Neural cell (in vitro differentiated cells): ENCODE data around the gene LMNB1. TPM values are rescaled to one million over a fixed set of nuclear protein-coding genes. Genes with fewer than 3 reads are reported as not detected.

Source experiments
- H2AFZ ChIP-seq: fragments of 200-600, 300-800 bp; sonication (generic), shearing (Covaris generic); 2 replicates; pipeline ENCODE4 v1.6.0; 2014; ENCODE audit warnings: low read depth, mild to moderate bottlenecking, antibody characterized with exemption, low read length, moderate library complexity
- H3F3A ChIP-seq: fragments of 200-600 bp; shearing (Covaris generic); 2 replicates; pipeline ENCODE4 v1.6.1; 2016; ENCODE audit warnings: mild to moderate bottlenecking, moderate library complexity, mixed read lengths, antibody characterized with exemption, low read length; ENCODE audit not compliant: insufficient read depth, poor library complexity, severe bottlenecking
- H3K27ac ChIP-seq: fragments of 200-600, 300-800 bp; sonication (generic), shearing (Covaris generic); 2 replicates; pipeline ENCODE4 v1.5.1; 2014; ENCODE audit warnings: mild to moderate bottlenecking, low read length, moderate library complexity
- H3K27me3 ChIP-seq: fragments of 300-800, 200-600 bp; sonication (generic), shearing (Covaris generic); 2 replicates; pipeline ENCODE4 v1.6.0; 2014; ENCODE audit warnings: mild to moderate bottlenecking, low read depth, low read length, moderate library complexity; ENCODE audit not compliant: insufficient read depth
- H3K36me3 ChIP-seq: fragments of 300-800, 200-600 bp; sonication (generic), shearing (Covaris generic); 2 replicates; pipeline ENCODE4 v1.5.1; 2014; ENCODE audit warnings: mild to moderate bottlenecking, antibody characterized with exemption, low read length, moderate library complexity; ENCODE audit not compliant: insufficient read depth
- H3K4me2 ChIP-seq: fragments of 300-800, 200-600 bp; sonication (generic), shearing (Covaris generic); 2 replicates; pipeline ENCODE4 v1.6.0; 2014; ENCODE audit warnings: mild to moderate bottlenecking, low read length
- H3K4me3 ChIP-seq: fragments of 300-800, 200-600 bp; sonication (generic), shearing (Covaris generic); 2 replicates; pipeline ENCODE4 v1.5.1; 2014; ENCODE audit warnings: mild to moderate bottlenecking, low read length, moderate library complexity
- H3K79me2 ChIP-seq: fragments of 200-600 bp; shearing (Covaris generic); replicated peaks from 2 replicates; pipeline ENCODE4 v1.6.0; 2014; ENCODE audit warnings: mild to moderate bottlenecking, low read length, moderate library complexity; ENCODE audit not compliant: insufficient read depth
- H3K9ac ChIP-seq: fragments of 300-800, 200-600 bp; sonication (generic), shearing (Covaris generic); 2 replicates; pipeline ENCODE4 v1.6.1; 2016; ENCODE audit warnings: mild to moderate bottlenecking, low read length, mixed read lengths
- H3K9me2 ChIP-seq: fragments of 200-600 bp; shearing (Covaris generic); 2 replicates; pipeline ENCODE4 v1.6.1; 2016; ENCODE audit warnings: mild to moderate bottlenecking, low read length, mixed read lengths; ENCODE audit not compliant: insufficient read depth
- H3K9me3 ChIP-seq: fragments of 200-600, 300-800 bp; sonication (generic), shearing (Covaris generic); 2 replicates; pipeline ENCODE4 v1.6.1; 2016; ENCODE audit warnings: mild to moderate bottlenecking, mixed run types, low read length, moderate library complexity, mixed read lengths
- H4K20me1 ChIP-seq: fragments of 200-600 bp; shearing (Covaris generic); 2 replicates; pipeline ENCODE4 v1.6.1; 2016; ENCODE audit warnings: mild to moderate bottlenecking, mixed run types; ENCODE audit not compliant: insufficient read depth
- CTCF ChIP-seq: fragments of 450-650 bp; IDR thresholded peaks from 2 replicates; pipeline ENCODE4 v1.5.1; 2014; ENCODE audit warnings: antibody characterized with exemption, mild to moderate bottlenecking, moderate library complexity; ENCODE audit not compliant: poor library complexity, severe bottlenecking
- EP300 ChIP-seq: fragments of 450-650 bp; conservative IDR thresholded peaks from 2 replicates; pipeline ENCODE4 v1.6.1; 2014; ENCODE audit warnings: antibody characterized with exemption, mild to moderate bottlenecking, moderate library complexity; ENCODE audit not compliant: poor library complexity, severe bottlenecking
- EZH2 ChIP-seq: fragments of 200-600, 300-800 bp; shearing (Covaris generic), sonication (generic); IDR thresholded peaks from 2 replicates; pipeline ENCODE4 v1.6.1; 2014; ENCODE audit warnings: antibody characterized with exemption, low read length, borderline replicate concordance, mild to moderate bottlenecking; ENCODE audit not compliant: insufficient read depth, poor library complexity, severe bottlenecking
- MXI1 ChIP-seq: fragments of 450-650 bp; conservative IDR thresholded peaks from 2 replicates; pipeline ENCODE4 v1.6.1; 2014; ENCODE audit warnings: antibody characterized with exemption, mild to moderate bottlenecking; ENCODE audit not compliant: poor library complexity, severe bottlenecking
- POLR2AphosphoS5 ChIP-seq: IDR thresholded peaks from 2 replicates; pipeline ENCODE4 v1.6.1; 2012
- RAD21 ChIP-seq: fragments of 450-650 bp; conservative IDR thresholded peaks from 2 replicates; pipeline ENCODE4 v1.6.1; 2014; ENCODE audit warnings: antibody characterized with exemption, mild to moderate bottlenecking, moderate library complexity
- SMC3 ChIP-seq: fragments of 450-650 bp; conservative IDR thresholded peaks from 2 replicates; pipeline ENCODE4 v1.6.1; 2014; ENCODE audit warnings: antibody characterized with exemption, mild to moderate bottlenecking, moderate library complexity; ENCODE audit not compliant: poor library complexity
- TAF1 ChIP-seq: IDR thresholded peaks from 2 replicates; pipeline ENCODE4 v1.6.1; 2012; ENCODE audit warnings: low read depth
- polyA plus RNA-seq: library from polyadenylated mRNA; depleted of rRNA; stranded (reverse); fragments of >200 nt; gene quantifications from 2 replicates; pipeline ENCODE4 v1.2.3, GENCODE V29; 2014
- TF ChIP-seq, protein P1 (sequence below): IDR thresholded peaks from 2 replicates; pipeline ENCODE4 v1.6.1; 2012; ENCODE audit warnings: borderline replicate concordance

LMNB1 gene
- polyA plus RNA-seq, 1 donor from 2014 or later, result 91.0 TPM

DNA sequence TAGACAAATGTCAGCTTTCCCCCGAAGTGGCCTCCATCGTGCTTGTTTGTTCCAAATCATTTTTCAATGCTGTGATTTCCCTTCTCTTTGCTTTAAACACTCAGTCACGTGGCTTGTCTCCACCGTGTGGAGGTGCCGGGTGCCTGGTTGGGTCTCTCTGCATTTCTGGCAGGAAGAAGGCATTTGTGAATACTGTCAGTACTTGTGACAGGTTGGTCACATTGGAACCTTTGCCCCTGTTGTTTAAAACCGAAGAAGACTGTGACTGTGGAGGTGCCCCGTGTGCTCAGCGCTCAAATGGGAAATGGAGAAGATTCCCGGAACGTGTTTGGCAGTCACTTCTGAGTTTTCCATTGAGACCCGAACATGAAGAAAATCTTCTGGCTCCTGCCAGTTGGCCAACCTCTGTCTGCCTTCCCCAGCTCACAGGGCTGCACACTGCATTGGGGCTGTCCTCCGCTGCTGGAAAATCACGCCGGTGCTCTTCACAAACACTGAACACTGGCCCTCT is 74.6 kb downstream of the LMNB1 start:
- Histone ChIP-seq H3K9ac (no peak overlapping the region), H3K27ac (no peak overlapping the region), H3F3A (no peaks in the 10 kb centered on the region), H3K4me2 (no peak overlapping the region), H3K9me3 (no peaks in the 10 kb centered on the region), H4K20me1 (no peaks in the 10 kb centered on the region), H3K36me3 (no peaks in the 10 kb centered on the region), H3K4me3 (no peak overlapping the region), H3K9me2 (no peaks in the 10 kb centered on the region), H3K79me2 (no peaks in the 10 kb centered on the region), H3K27me3 (no peaks in the 10 kb centered on the region), H2AFZ (no peak overlapping the region)
- TF ChIP-seq EP300 (no peak), EZH2 (no peak), POLR2AphosphoS5 (no peak), TAF1 (no peak), MXI1 (no peak)
- TF ChIP-seq, protein P1, sequence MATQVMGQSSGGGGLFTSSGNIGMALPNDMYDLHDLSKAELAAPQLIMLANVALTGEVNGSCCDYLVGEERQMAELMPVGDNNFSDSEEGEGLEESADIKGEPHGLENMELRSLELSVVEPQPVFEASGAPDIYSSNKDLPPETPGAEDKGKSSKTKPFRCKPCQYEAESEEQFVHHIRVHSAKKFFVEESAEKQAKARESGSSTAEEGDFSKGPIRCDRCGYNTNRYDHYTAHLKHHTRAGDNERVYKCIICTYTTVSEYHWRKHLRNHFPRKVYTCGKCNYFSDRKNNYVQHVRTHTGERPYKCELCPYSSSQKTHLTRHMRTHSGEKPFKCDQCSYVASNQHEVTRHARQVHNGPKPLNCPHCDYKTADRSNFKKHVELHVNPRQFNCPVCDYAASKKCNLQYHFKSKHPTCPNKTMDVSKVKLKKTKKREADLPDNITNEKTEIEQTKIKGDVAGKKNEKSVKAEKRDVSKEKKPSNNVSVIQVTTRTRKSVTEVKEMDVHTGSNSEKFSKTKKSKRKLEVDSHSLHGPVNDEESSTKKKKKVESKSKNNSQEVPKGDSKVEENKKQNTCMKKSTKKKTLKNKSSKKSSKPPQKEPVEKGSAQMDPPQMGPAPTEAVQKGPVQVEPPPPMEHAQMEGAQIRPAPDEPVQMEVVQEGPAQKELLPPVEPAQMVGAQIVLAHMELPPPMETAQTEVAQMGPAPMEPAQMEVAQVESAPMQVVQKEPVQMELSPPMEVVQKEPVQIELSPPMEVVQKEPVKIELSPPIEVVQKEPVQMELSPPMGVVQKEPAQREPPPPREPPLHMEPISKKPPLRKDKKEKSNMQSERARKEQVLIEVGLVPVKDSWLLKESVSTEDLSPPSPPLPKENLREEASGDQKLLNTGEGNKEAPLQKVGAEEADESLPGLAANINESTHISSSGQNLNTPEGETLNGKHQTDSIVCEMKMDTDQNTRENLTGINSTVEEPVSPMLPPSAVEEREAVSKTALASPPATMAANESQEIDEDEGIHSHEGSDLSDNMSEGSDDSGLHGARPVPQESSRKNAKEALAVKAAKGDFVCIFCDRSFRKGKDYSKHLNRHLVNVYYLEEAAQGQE, result no peak

GRCh38 chr5:126852091-126852571 is 75.2 kb downstream of the LMNB1 start:
- H3K27ac ChIP-seq, result no peak overlapping the region

More at GRCh38 chr5:126852091-126852571, 75.2 kb downstream of the LMNB1 start:
- Histone ChIP-seq H3K9me3 (no peaks in the 10 kb centered on the region), H2AFZ (no peak overlapping the region), H4K20me1 (no peaks in the 10 kb centered on the region), H3K9me2 (no peaks in the 10 kb centered on the region), H3K36me3 (no peaks in the 10 kb centered on the region), H3K4me3 (no peak overlapping the region), H3F3A (no peaks in the 10 kb centered on the region), H3K27me3 (no peaks in the 10 kb centered on the region), H3K79me2 (no peaks in the 10 kb centered on the region), H3K4me2 (no peak overlapping the region), H3K9ac (no peak overlapping the region)
- TF ChIP-seq TAF1 (no peak), EZH2 (no peak), POLR2AphosphoS5 (no peak), EP300 (no peak), CTCF (no peak), MXI1 (no peak), SMC3 (no peak), RAD21 (no peak)
- TF ChIP-seq, protein P1, result no peak
